Heart left ventricle (tissue), 16 donors: ENCODE measurements around the gene OXTR. TPM values are rescaled to one million over a fixed set of nuclear protein-coding genes. Genes with fewer than 3 reads are reported as not detected.
A peak's percentile ranks its signal among the peaks of the same experiment; 100 is the strongest.

Experiments used
- ATAC-seq, 4 donors: fragments of 200-7000 bp; cut with Tn5 transposase; one replicate each; pipeline ENCODE4 v1.9.1; 2020 to 2022; ENCODE audit warnings: moderate library complexity in 4 of 4, mild to moderate bottlenecking in 3 of 4, moderate number of reproducible peaks in 1 of 4
- DNase-seq, 5 donors: peaks; one replicate each; pipeline ENCODE4 v3.0.0-alpha.2; 2020
- H3K27ac ChIP-seq, 12 donors: fragments of 200-600 bp; sonication (generic) in 4 of 12; one replicate each; pipeline versions ENCODE4 v1.5.0 to v1.8.0; 2016 to 2022; ENCODE audit warnings: mild to moderate bottlenecking in 2 of 12
- H3K27me3 ChIP-seq, 9 donors: fragments of 200-600 bp; sonication (generic) in 2 of 9; one replicate each; pipeline versions ENCODE4 v1.5.1 to v1.8.0; 2016 to 2022; ENCODE audit warnings: mild to moderate bottlenecking in 3 of 9
- H3K36me3 ChIP-seq, 9 donors: fragments of 200-600 bp; sonication (generic) in 2 of 9; one replicate each; pipeline versions ENCODE4 v1.5.0 to v1.8.0; 2018 to 2022; ENCODE audit warnings: mild to moderate bottlenecking in 2 of 9
- H3K4me1 ChIP-seq, 12 donors: fragments of 200-600 bp; sonication (generic) in 4 of 12; one replicate each; pipeline versions ENCODE4 v1.5.0 to v1.8.0; 2016 to 2022; ENCODE audit warnings: mild to moderate bottlenecking in 3 of 12
- H3K4me3 ChIP-seq, 12 donors: fragments of 200-600 bp; sonication (generic) in 4 of 12; one replicate each; pipeline versions ENCODE4 v1.5.0 to v1.8.0; 2017 to 2022; ENCODE audit warnings: mild to moderate bottlenecking in 9 of 12, moderate library complexity in 4 of 12
- H3K9me3 ChIP-seq, 12 donors: fragments of 200-600 bp; sonication (generic) in 4 of 12; one replicate each; pipeline versions ENCODE4 v1.5.0 to v1.8.0; 2016 to 2022; ENCODE audit warnings: mild to moderate bottlenecking in 1 of 12
- POLR2A ChIP-seq, 2 donors: fragments of 450-650 bp; IDR thresholded peaks; one replicate each; pipeline ENCODE4 v1.6.1; 2017; ENCODE audit warnings: antibody characterized with exemption in 2 of 2, mild to moderate bottlenecking in 2 of 2, moderate library complexity in 2 of 2
- WGBS, 4 donors: extraction: QIAGEN DNeasy Blood & Tissue Kit in 2 of 4; methylation state at CpG; one replicate each; pipeline versions ENCODE4 v1.1.5 to v1.1.7; 2013 to 2018; 5-methylcytosine and 5-hydroxymethylcytosine counted together
- intact Hi-C, 10 donors: fragments of 100-400 bp; cut with DNase I; formaldehyde crosslinking; loops; one replicate each; pipeline versions ENCODE4 v1.11.1 to v1.14.2; 2022
- polyA plus RNA-seq, 2 donors: library from polyadenylated mRNA; stranded (reverse); fragments of 200-250 nt; gene quantifications; one replicate each; pipeline ENCODE4 v1.2.3, GENCODE V29; 2013
- total RNA-seq, 9 donors: library from RNA; depleted of rRNA in 2 of 9; stranded (reverse); fragments of >200 nt in 2 of 9; fragmentation: NEBNext Ultra II Directional in 3 of 9; extraction: Animal tissue kit (Norgen Biotek cat#: 25700) in 3 of 9; gene quantifications; one replicate each; pipeline versions ENCODE4 v1.1.0 to v1.2.4, GENCODE V29; 2016 to 2023
- TF ChIP-seq, protein P1 (sequence below), 12 donors: fragments of 200-600 bp; sonication (generic) in 4 of 12; IDR thresholded peaks; one replicate each; pipeline versions ENCODE4 v1.5.0 to v1.8.0; 2018 to 2022; ENCODE audit warnings: antibody characterized with exemption in 12 of 12, mild to moderate bottlenecking in 5 of 12
- donor health status: ischemic (EF 13 %, LVEDD 7.1; RV severe dilation, severe dysfunction).
- donor health status: healthy with polysubstance abuse.
- donor health status: DM: no; HTN: yes; CAD: no.
- donor health status: DM: no; HTN: no; CAD: no.
- donor health status: ischemic (EF 25% LVEDD 6.9; RV normal size, moderate dysfunction).
- donor health status: ischemic (EF 25% LVEDD 5.7; RV mildly dilated, moderate dysfunction).
- donor health status: healthy.
- donor health status: DM: yes; HTN: yes; CAD: no.
- donor health status: ischemic (EF 35%, LVEDD 5.7; RV mildly dilated, moderate dysfunction).
- donor health status: nonischemic (EF 11% LVEDD 7.7; RV severe dilation, severe dysfunction).
- donor health status: DM: yes; HTN: yes; CAD: no.
- donor health status: PGD.
- donor health status: ischemic (EF 29% LVEDD 5.4; RV normal size, mild dysfunction).
- donor health status: nonischemic (EF 23%, LVEDD 6.1; RV moderate dilation, normal function).

OXTR gene
- total and polyA plus RNA-seq, 11 donors, result 0.11 to 0.54 (median 0.23) TPM; not detected in 3

- no peak overlapping the region for H3K27ac ChIP-seq
- peaks cover 0 to 5% (median 0%) of the 10 kb centered on the region in 12 donors for H3K4me1 ChIP-seq
- 78 to 88% (median 85%) methylated on average over 2 of the region's 2 CpGs for WGBS, 4 donors
- intact Hi-C loops, result no loop called here
- no peaks in the 10 kb centered on the region for H3K27me3 ChIP-seq
- TF ChIP-seq, protein P1, sequence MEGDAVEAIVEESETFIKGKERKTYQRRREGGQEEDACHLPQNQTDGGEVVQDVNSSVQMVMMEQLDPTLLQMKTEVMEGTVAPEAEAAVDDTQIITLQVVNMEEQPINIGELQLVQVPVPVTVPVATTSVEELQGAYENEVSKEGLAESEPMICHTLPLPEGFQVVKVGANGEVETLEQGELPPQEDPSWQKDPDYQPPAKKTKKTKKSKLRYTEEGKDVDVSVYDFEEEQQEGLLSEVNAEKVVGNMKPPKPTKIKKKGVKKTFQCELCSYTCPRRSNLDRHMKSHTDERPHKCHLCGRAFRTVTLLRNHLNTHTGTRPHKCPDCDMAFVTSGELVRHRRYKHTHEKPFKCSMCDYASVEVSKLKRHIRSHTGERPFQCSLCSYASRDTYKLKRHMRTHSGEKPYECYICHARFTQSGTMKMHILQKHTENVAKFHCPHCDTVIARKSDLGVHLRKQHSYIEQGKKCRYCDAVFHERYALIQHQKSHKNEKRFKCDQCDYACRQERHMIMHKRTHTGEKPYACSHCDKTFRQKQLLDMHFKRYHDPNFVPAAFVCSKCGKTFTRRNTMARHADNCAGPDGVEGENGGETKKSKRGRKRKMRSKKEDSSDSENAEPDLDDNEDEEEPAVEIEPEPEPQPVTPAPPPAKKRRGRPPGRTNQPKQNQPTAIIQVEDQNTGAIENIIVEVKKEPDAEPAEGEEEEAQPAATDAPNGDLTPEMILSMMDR (IDR thresholded peaks at IDR 0.05), result no peak
- no peaks in the 10 kb centered on the region for H3K36me3 ChIP-seq
- no peak overlapping the region for H3K4me3 ChIP-seq
- H3K9me3 ChIP-seq, result no peaks in the 10 kb centered on the region
- DNase-seq (no peak), ATAC-seq (no peak)
Measured at GRCh38 chr3:8712908-8713255, 56.5 kb downstream of the OXTR start.

DNA sequence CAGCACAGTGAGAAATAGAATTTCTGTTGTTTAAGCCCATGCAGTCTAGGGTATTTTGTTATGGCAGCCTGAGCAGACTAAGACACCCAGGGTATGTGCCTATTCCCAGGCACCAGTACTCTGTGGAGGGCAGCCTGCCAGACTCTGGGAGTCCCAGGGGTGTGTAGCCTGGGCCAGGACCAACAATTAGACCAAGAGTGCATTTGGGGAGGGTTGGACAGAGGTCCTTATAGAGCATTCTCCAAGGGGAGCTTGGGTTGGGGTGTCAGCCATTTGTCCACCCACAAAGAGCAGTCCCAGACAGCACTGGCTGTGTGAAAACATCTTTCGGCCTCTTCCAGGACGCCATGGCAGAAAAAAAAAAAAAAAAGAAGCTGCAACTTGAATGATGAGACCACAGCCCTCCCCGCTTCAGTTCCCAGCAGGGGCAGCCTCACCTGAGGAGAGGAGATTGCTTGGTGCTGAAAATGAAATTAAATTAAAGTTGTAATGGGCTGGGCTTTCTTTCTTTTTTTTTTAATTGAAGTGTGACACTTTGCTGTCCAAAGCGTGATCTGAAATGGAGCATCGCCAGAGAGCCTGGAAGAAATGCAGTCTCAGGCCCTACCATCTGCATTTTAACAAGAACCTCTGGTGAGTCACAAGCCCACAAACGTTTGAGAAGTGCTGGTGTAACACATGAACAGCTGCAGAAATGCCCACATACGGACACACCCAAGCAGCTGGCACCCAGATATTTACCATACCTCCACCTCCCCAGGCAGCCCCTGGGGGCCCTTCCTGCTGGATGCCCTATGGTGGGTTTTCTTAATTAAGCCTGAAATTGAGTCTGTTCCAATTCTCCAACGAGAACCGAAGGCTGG, 57.1 kb downstream of the OXTR start:
- TF ChIP-seq, protein P1 (IDR thresholded peaks at IDR 0.05), result no peak
- no peak for TF ChIP-seq POLR2A (IDR thresholded peaks at IDR 0.05)
- H3K36me3 ChIP-seq, result no peaks in the 10 kb centered on the region
- intact Hi-C loops, result no loop called here
- H3K4me1 ChIP-seq, result peaks cover 0 to 5% (median 0%) of the 10 kb centered on the region in 12 donors
- H3K4me3 ChIP-seq, result no peak overlapping the region
- no peaks in the 10 kb centered on the region for H3K27me3 ChIP-seq
- ATAC-seq (peak in 1 of 4 donors; percentile 38), DNase-seq (peak in 1 of 5 donors; percentile 30)
- H3K9me3 ChIP-seq, result no peaks in the 10 kb centered on the region
- H3K27ac ChIP-seq, result no peak overlapping the region
- 57 to 71% (median 62%) methylated on average over 9 of the region's 9 CpGs for WGBS, 4 donors

DNA sequence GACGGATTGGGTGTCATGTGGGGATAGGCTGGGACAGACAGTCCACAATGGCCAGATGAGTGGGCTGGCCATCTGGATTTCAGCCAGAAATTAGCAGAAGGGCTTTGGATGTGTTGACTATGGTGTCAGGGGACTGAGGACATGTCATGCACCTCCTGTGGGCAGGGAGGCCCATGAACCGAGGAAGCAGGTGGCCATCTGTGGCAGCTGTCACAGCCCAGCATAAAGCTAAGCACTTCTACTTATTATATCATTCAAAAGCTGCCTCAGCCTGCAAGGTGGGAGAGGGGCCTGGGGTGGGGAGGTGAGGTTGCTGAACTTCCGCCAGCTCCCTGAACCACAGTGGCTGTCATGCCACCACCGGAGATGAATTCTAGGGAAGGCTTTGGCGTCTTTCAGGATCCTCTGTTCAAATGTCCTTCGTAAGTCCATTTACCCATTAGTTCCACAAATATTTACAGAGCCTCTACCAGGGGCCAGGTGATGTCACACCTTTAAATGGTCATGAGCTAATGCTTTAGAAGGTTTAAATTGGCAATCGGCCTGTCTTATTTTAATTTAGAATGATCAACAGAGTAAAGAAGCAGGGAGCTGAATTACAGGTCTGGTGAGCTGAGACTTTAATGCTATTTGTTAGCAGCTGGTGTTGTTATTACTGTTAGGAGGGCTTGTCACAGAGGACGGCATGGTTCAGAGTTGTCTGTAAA, 59.5 kb downstream of the OXTR start:
- DNase-seq, result no peak
- no peaks in the 10 kb centered on the region for H3K36me3 ChIP-seq
- WGBS, 4 donors, result 81 to 86% (median 84%) methylated on average over 7 to 8 of the region's 8 CpGs
- H3K4me1 ChIP-seq, result peaks cover 0 to 5% (median 0%) of the 10 kb centered on the region in 12 donors
- peaks cover 0 to 11% (median 0%) of the 10 kb centered on the region in 12 donors for H3K9me3 ChIP-seq
- intact Hi-C loops, result no loop called here
- no peak for TF ChIP-seq POLR2A (IDR thresholded peaks at IDR 0.05)
- TF ChIP-seq, protein P1 (IDR thresholded peaks at IDR 0.05), result no peak
- H3K27me3 ChIP-seq, result no peaks in the 10 kb centered on the region
- ATAC-seq, result no peak
- H3K27ac ChIP-seq, result no peak overlapping the region
- H3K4me3 ChIP-seq, result no peak overlapping the region

DNA sequence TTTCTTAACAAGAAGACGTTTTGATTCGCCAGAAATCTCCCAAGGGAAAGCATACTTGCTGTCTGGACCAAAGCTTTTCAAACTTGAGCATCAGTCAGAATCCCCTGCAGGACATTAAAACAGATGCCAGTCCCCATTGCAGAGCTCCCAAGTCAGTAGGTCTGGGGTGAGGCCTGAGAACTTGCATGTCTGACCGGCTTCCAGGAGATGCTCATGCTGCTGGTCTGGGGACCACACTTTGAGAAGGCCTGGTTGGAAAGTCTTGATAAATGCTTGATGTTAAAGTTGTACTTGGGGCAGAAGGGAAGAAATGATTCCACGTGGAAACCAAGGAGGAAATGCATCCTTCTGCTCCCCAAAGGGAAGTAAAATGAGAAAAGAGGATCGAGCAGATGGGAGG, 60.1 kb downstream of the OXTR start:
- Histone ChIP-seq H3K4me3 (no peak overlapping the region), H3K27me3 (no peaks in the 10 kb centered on the region), H3K36me3 (no peaks in the 10 kb centered on the region), H3K27ac (no peak overlapping the region), H3K4me1 (peaks cover 0 to 5% (median 0%) of the 10 kb centered on the region in 12 donors), H3K9me3 (peaks cover 0 to 14% (median 0%) of the 10 kb centered on the region in 12 donors)
- intact Hi-C loops, result no loop called here
- WGBS, 4 donors, result 62 to 70% (median 64%) methylated on average over 5 of the region's 5 CpGs
- DNase-seq (no peak), ATAC-seq (no peak)
- TF ChIP-seq, protein P1 (IDR thresholded peaks at IDR 0.05), result no peak
- TF ChIP-seq POLR2A (IDR thresholded peaks at IDR 0.05), result no peak
